Measurements from ENCODE around the gene IRF2BPL.

DNA sequence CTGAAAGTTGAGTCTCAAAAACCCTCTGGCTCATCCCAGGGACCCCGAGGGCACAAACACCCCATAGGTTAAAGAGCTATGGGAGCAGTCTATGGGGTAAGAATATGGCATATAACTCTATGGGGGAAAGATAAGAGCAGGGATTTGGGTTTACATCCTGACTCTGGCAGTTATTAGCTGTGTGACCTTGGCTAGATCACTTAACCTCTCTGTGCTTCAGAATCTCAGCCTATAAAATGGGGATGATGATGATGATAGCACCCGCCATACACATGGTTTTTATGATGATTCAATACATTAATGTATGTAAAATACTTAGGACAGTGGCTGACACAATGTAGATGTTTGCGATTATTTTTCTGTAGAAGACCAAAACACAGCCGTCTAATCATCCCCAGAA, 26.2 kb downstream of the IRF2BPL start:
- TF ChIP-seq SIN3A (IDR thresholded peaks at IDR 0.05; ENCODE audit: borderline replicate concordance, insufficient read depth, low read depth, low read length) = no peak
- TF ChIP-seq, protein P1, sequence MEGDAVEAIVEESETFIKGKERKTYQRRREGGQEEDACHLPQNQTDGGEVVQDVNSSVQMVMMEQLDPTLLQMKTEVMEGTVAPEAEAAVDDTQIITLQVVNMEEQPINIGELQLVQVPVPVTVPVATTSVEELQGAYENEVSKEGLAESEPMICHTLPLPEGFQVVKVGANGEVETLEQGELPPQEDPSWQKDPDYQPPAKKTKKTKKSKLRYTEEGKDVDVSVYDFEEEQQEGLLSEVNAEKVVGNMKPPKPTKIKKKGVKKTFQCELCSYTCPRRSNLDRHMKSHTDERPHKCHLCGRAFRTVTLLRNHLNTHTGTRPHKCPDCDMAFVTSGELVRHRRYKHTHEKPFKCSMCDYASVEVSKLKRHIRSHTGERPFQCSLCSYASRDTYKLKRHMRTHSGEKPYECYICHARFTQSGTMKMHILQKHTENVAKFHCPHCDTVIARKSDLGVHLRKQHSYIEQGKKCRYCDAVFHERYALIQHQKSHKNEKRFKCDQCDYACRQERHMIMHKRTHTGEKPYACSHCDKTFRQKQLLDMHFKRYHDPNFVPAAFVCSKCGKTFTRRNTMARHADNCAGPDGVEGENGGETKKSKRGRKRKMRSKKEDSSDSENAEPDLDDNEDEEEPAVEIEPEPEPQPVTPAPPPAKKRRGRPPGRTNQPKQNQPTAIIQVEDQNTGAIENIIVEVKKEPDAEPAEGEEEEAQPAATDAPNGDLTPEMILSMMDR (IDR thresholded peaks at IDR 0.05) = no peak
- TF ChIP-seq, protein P2, sequence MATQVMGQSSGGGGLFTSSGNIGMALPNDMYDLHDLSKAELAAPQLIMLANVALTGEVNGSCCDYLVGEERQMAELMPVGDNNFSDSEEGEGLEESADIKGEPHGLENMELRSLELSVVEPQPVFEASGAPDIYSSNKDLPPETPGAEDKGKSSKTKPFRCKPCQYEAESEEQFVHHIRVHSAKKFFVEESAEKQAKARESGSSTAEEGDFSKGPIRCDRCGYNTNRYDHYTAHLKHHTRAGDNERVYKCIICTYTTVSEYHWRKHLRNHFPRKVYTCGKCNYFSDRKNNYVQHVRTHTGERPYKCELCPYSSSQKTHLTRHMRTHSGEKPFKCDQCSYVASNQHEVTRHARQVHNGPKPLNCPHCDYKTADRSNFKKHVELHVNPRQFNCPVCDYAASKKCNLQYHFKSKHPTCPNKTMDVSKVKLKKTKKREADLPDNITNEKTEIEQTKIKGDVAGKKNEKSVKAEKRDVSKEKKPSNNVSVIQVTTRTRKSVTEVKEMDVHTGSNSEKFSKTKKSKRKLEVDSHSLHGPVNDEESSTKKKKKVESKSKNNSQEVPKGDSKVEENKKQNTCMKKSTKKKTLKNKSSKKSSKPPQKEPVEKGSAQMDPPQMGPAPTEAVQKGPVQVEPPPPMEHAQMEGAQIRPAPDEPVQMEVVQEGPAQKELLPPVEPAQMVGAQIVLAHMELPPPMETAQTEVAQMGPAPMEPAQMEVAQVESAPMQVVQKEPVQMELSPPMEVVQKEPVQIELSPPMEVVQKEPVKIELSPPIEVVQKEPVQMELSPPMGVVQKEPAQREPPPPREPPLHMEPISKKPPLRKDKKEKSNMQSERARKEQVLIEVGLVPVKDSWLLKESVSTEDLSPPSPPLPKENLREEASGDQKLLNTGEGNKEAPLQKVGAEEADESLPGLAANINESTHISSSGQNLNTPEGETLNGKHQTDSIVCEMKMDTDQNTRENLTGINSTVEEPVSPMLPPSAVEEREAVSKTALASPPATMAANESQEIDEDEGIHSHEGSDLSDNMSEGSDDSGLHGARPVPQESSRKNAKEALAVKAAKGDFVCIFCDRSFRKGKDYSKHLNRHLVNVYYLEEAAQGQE (IDR thresholded peaks at IDR 0.05; ENCODE audit: insufficient read depth in 1 of 2, low read depth in 2 of 2, low read length in 1 of 2) = no peak

Measured in Panc1 (cell line).